Neutrophil (primary cell): ENCODE data around the gene GRK4.
"Not testable (repeated sequence)": the region's sequence is repeated elsewhere in the genome, so short reads cannot be mapped to it uniquely, and the experiment has no call there.

Experiments
- H3K27ac ChIP-seq: fragments of 200-600 bp; sonication (generic); 2 replicates; pipeline ENCODE4 v1.5.1; 2016; ENCODE audit warnings: mild to moderate bottlenecking, moderate library complexity
- H3K27me3 ChIP-seq: fragments of 200-600 bp; sonication (generic); 2 replicates; pipeline ENCODE4 v1.6.0; 2016; ENCODE audit warnings: mild to moderate bottlenecking
- H3K36me3 ChIP-seq: fragments of 200-600 bp; sonication (generic); 2 replicates; pipeline ENCODE4 v1.5.1; 2017
- H3K4me1 ChIP-seq, 2 experiments: fragments of 200-600 bp in 1 of 2; sonication (generic) in 1 of 2; 1 replicate in 1 of 2; 2 replicates in 1 of 2; pipeline versions ENCODE4 v1.5.1 to v1.6.1; 2013 to 2016; ENCODE audit warnings: low read depth in 1 of 2, low read length in 1 of 2, mild to moderate bottlenecking in 1 of 2, moderate library complexity in 1 of 2; ENCODE audit not compliant: control insufficient read depth in 1 of 2, insufficient read depth in 1 of 2
- H3K4me3 ChIP-seq, 2 experiments: fragments of 200-600 bp in 1 of 2; sonication (generic) in 1 of 2; 1 replicate in 1 of 2; 2 replicates in 1 of 2; pipeline ENCODE4 v1.5.1; 2013 to 2016; ENCODE audit warnings: low read depth in 1 of 2, low read length in 1 of 2, mild to moderate bottlenecking in 1 of 2, moderate library complexity in 1 of 2
- H3K9me3 ChIP-seq: fragments of 200-600 bp; sonication (generic); 2 replicates; pipeline ENCODE4 v1.5.1; 2016
- CTCF ChIP-seq: fragments of 200-600 bp; sonication (generic); IDR thresholded peaks from 2 replicates; pipeline ENCODE4 v1.5.1; 2016; ENCODE audit warnings: antibody characterized with exemption

GRK4 gene

DNA sequence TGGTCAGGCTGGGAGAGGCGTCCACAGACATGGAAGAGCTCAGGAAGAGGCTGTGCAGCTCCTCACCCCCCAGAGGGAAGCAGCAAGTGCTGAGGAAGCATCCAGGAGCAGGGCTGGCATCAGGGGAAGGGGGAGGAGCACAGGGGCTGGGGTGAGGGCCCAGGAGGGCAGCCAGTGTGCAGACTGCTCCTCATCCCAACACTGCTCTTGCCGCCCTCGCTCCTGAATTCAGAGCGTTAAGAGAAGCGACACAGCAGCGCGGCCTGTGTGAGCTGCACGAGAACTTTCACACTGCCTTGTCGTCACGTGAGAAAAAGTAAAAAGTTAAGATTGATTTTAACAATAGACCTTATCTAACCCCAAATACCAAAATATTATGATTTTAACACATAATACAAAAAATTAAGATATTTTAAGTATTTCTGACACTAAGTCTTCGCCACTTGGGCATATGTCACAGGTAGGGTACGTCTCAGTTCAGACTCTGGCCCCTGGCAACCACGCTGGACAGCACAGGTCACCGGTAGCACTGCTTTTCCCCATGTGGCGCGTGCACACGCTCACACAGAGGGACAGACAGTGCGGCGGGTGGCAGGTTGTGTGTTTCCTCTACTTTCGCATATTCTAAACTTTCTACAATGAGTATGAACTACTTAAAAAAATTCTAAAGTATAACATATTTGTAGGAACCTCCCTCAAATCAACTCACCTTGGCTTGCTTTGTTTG, 19.8 kb upstream of the GRK4 start:
- Histone ChIP-seq H3K4me3 (no peak overlapping the region), H3K36me3 (peaks cover 70% of the 10 kb centered on the region), H3K27ac (no peak overlapping the region), H3K4me1 (no peaks in the 10 kb centered on the region), H3K27me3 (no peaks in the 10 kb centered on the region), H3K9me3 (no peaks in the 10 kb centered on the region)
- no peak for TF ChIP-seq CTCF

DNA sequence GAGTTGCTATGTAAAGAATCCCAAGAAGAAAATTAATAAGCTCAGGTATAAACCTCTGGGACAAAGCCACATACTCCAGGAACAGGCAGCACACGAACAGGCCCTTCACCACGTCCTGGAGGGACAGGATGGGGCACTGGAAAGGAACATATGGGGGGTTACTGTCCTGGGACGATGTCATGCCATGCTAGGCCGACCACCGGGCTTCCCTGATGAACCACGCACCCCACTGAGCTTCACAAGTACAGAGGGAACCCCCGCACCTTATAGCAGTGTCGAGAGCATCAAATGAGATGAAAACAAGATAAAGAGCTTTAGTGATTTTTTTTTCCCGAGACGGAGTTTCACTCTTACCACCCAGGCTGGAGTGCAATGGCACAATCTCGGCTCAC, 19.3 kb upstream of the GRK4 start:
- no peaks in the 10 kb centered on the region for H3K4me1 ChIP-seq
- H3K36me3 ChIP-seq: peaks cover 68% of the 10 kb centered on the region

GRCh38 chr4:2944586-2945526, 18.5 kb upstream of the GRK4 start:
- H3K4me3 ChIP-seq: no peak overlapping the region
- no peak overlapping the region for H3K27ac ChIP-seq
- TF ChIP-seq CTCF: no peak
- H3K36me3 ChIP-seq: peaks cover 67% of the 10 kb centered on the region
- no peaks in the 10 kb centered on the region for H3K9me3 ChIP-seq
- H3K4me1 ChIP-seq: no peaks in the 10 kb centered on the region
- H3K27me3 ChIP-seq: no peaks in the 10 kb centered on the region

More for the DNA sequence above, 19.3 kb upstream of the GRK4 start:
- TF ChIP-seq CTCF: no peak
- H3K27me3 ChIP-seq: no peaks in the 10 kb centered on the region
- H3K4me3 ChIP-seq: no peak overlapping the region
- no peaks in the 10 kb centered on the region for H3K9me3 ChIP-seq
- H3K27ac ChIP-seq: no peak overlapping the region

DNA sequence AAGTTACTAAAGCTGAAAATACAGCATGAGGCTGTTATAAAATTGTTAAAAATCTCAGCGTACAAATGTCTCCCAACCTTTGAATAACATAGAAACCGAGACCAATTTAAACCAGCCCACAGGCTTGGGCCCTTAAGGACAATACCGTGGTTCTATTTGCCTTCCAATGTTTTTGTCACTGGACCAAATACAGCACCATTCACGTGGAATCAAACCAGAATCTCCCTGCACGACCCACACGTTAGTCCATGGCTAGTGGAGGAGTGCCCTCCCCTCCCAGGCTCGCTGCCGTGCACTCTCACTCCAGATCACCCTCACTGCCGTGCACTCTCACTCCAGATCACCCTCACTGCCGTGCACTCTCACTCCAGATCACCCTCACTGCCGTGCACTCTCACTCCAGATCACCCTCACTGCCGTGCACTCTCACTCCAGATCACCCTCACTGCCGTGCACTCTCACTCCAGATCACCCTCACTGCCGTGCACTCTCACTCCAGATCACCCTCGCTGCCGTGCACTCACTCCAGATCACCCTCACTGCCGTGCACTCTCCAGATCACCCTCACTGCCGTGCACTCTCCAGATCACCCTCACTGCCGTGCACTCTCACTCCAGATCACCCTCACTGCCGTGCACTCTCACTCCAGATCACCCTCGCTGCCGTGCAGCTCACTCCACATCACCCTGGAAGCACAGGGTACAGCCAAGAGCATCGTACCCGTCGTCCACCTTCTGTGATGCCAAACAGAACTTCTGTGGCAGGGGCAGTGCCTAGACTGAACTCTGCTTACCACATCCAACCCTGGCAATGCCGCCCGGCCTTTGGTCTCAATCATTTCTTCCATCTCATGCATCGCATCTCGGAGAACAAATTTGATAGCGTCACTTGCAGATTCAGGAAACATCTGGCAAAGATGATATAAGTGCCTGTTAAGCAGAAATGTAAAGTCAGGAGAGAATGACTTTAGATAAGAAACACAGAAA, 17.5 kb upstream of the GRK4 start:
- not testable (repeated sequence) for H3K4me3 ChIP-seq, H3K27me3 ChIP-seq, H3K27ac ChIP-seq, H3K9me3 ChIP-seq, H3K4me1 ChIP-seq
- peaks cover 63% of the 10 kb centered on the region for H3K36me3 ChIP-seq

- no peaks in the 10 kb centered on the region for H3K9me3 ChIP-seq
- peaks cover 61% of the 10 kb centered on the region for H3K36me3 ChIP-seq
- TF ChIP-seq CTCF: no peak
- no peak overlapping the region for H3K27ac ChIP-seq
- no peaks in the 10 kb centered on the region for H3K4me1 ChIP-seq
- H3K27me3 ChIP-seq: no peaks in the 10 kb centered on the region
- no peak overlapping the region for H3K4me3 ChIP-seq
These were observed 16.4 kb upstream of the GRK4 start for GRCh38 chr4:2946812-2947600.
